NT2/D1 (cell line): ENCODE measurements around the gene PKP3.

Experiments used
- DNase-seq: peaks from one replicate; pipeline ENCODE4 v3.0.0-alpha.2; 2011; ENCODE audit warnings: low read depth, low spot score
- H3K27me3 ChIP-seq: 2 replicates; pipeline ENCODE4 v1.6.0; 2011; ENCODE audit warnings: mild to moderate bottlenecking; ENCODE audit not compliant: insufficient read length, insufficient read depth
- H3K36me3 ChIP-seq: 2 replicates; pipeline ENCODE4 v1.6.1; 2011; ENCODE audit warnings: mild to moderate bottlenecking, low read length, mixed read lengths; ENCODE audit not compliant: insufficient read depth, insufficient read length
- H3K4me1 ChIP-seq: 2 replicates; pipeline ENCODE4 v1.5.1; 2011; ENCODE audit not compliant: insufficient read depth, insufficient read length
- H3K4me3 ChIP-seq: 2 replicates; pipeline ENCODE4 v1.5.1; 2011; ENCODE audit warnings: low read depth; ENCODE audit not compliant: insufficient read length
- H3K9ac ChIP-seq: 2 replicates; pipeline ENCODE4 v1.6.0; 2011; ENCODE audit warnings: low read depth; ENCODE audit not compliant: insufficient read length
- H3K9me3 ChIP-seq: 2 replicates; pipeline ENCODE4 v1.5.1; 2011; ENCODE audit warnings: mild to moderate bottlenecking, low read length; ENCODE audit not compliant: insufficient read depth
- SUZ12 ChIP-seq: IDR thresholded peaks from 2 replicates; pipeline ENCODE4 v1.6.1; 2011; ENCODE audit not compliant: insufficient read length, insufficient read depth; ENCODE audit errors: extremely low read depth
- YY1 ChIP-seq: IDR thresholded peaks from 2 replicates; pipeline ENCODE4 v1.6.1; 2011; ENCODE audit not compliant: insufficient read length, insufficient read depth
- ZNF274 ChIP-seq: IDR thresholded peaks from 2 replicates; pipeline ENCODE4 v1.6.1; 2011; ENCODE audit warnings: mild to moderate bottlenecking, low read depth, low read length

The PKP3 gene

DNA sequence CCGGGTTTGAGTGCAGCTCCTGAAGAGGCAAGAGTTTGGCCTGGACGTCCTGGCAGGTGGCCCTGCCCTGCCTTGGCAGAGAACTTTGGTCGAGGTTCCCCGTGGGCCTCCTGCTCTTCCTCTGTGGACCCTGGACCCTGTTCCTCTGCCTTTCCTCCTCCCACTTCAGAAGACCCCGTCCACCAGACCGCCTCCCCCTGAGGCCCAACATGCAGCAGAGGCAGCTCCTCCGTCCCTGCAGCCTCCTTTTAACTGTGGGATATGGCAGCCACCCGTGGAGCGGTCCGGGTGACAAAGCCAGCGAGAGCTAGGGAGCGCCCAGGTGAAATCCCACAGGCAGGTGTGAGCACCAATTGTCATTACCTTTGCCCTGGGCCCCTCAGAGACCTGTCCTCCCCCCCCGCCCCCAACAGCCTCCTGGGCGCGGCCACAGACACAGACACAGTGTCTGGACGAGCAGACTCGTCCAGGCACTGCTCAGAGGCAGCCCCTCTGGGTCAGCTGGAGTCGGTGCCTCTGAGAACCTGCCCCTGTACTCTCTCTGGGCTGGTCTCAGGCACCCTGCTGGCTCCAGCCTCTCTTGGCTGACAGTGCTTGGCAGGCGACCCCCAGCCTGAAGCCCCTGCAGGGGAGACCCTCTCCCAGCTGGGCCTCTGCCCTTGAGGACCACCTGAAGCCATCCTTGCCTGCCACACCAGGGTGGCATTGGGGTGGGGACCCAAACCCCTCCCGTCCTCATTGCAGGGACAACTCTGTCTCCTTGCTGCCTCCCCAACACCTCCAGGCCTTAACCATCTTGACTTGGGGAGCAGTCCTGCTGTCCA is 52.0 kb downstream of the PKP3 start:
- H3K36me3 ChIP-seq, result no peaks in the 10 kb centered on the region
- DNase-seq, result no peak
- H3K4me1 ChIP-seq, result peaks cover 19% of the 10 kb centered on the region
- no peaks in the 10 kb centered on the region for H3K9me3 ChIP-seq
- TF ChIP-seq ZNF274 (no peak), SUZ12 (no peak), YY1 (no peak)
- H3K27me3 ChIP-seq, result no peaks in the 10 kb centered on the region
- no peak overlapping the region for H3K4me3 ChIP-seq
- peak overlapping the region; percentile 44 for H3K9ac ChIP-seq

DNA sequence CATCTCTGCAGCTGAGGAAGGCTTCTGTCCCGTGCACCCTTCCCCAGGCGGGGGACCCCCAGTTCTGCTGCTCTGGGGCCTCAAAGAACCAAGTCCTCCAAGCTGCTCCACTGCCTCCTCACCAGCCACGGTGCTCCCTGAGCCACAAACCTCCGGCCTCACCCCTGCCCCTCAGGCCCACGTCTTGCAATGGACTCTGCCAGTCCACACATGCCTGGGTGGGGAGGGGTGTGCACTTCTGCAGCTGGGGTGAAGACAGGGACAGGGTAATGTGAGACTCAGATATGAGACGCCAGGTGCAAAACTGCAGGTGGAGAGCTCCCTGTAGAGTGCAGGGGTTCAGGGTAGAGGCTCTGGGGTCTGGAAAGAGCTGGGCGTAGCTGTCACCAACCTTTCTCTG is 52.9 kb downstream of the PKP3 start:
- no peaks in the 10 kb centered on the region for H3K27me3 ChIP-seq
- H3K4me3 ChIP-seq, result no peak overlapping the region
- peaks cover 8% of the 10 kb centered on the region for H3K36me3 ChIP-seq
- peaks cover 27% of the 10 kb centered on the region for H3K4me1 ChIP-seq
- peak overlapping the region; percentile 44 for H3K9ac ChIP-seq
- H3K9me3 ChIP-seq, result no peaks in the 10 kb centered on the region
- TF ChIP-seq YY1 (no peak), SUZ12 (no peak)
- no peak for DNase-seq

DNA sequence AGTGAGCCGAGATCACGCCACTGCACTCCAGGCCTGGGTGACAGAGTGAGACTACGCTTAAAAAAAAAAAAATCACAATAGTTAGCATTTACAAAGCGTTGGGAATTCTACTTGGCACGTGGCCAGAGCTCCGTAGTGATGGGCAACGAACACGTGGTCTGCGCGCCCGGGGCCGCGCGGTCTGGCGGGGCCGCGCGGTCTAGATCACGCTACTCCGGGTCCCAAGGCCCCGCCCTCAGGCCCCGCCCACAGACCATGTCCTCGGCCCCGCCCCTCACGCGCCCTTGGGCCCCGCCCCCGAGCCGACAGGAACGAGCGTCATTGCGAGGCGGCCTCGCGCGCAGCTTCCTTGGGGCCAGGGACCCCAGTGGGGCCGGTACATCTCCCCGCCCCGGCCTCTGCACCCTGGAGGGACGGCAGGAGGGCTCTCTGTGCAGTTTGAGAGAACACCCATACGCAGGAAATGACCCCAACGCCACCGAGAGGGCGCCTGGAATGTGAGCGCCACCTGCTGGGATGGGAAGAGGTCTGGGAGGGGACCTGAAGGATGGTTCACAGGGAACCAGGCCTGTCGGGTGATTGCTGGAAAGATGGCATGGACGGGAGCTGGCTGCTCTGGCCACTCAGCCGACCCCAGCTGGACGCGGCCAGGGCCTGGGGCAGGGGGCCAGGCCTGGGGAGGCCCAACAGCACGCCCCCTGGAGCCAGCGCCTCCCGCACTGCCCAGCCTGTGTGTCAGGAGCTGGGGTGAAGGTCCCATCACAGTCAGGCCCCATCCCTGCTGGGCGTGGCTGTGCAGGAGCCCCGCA is 54.1 kb downstream of the PKP3 start:
- Histone ChIP-seq H3K4me3 (peak overlapping the region; percentile 70), H3K27me3 (no peaks in the 10 kb centered on the region), H3K9ac (peak overlapping the region; percentile 98), H3K9me3 (no peaks in the 10 kb centered on the region), H3K36me3 (peaks cover 20% of the 10 kb centered on the region), H3K4me1 (peaks cover 29% of the 10 kb centered on the region)
- peak; percentile 90 for DNase-seq
- TF ChIP-seq YY1 (no peak), SUZ12 (no peak), ZNF274 (no peak)

DNA sequence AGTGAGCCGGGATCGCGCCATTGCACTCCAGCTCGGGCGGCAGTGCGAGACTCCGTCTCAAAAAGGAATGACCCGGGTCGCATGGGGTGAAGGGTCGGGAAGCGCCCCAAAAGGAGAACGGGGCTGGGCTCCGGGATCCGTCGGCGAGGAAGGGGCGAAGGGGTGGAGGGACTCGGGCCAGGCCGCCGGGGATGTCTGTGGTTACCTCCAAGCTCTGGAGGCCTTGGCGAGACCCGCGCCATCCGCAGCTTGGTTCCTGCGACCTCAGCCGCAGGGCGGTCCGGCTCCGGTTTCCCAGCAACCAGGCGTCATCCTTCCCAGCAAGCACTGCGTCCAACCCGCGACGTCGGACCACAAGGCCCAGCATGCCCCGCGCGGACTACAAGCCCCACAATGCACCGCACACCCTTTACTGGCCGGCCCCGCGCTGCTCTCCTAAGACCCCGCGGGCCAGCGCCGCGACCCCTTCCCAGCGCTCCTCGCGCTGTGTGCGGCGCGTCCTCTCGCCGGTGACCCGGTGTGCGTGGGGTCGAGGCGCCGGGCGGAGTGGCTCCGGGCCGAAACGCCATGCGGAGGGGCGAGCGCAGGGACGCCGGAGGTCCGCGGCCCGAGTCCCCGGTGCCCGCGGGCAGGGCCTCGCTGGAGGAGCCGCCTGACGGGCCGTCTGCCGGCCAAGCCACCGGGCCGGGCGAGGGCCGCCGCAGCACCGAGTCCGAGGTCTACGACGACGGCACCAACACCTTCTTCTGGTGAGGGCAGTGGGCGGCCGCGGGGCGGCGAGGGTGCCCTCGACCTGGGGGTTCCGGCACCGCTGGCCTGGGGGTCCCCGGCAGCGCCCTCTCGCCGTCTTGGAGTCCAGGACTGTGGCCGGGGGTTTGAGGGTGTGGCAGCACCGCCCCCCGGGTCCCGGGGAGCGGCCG is 56.1 kb downstream of the PKP3 start, which contains the start of gene PTDSS2:
PTDSS2 (plus strand) TSS at position 391 of the 920 bp plus-strand sequence; CDS start at position 568, 177 bp downstream.
- H3K4me3 ChIP-seq, result peak within 1 kb of the TSS; percentile 98
- TF ChIP-seq SUZ12 (no peak), YY1 (no peak), ZNF274 (no peak)
- peaks cover 40% of the 10 kb centered on the region for H3K36me3 ChIP-seq
- no peaks in the 10 kb centered on the region for H3K27me3 ChIP-seq
- H3K9ac ChIP-seq, result peak within 1 kb of the TSS; percentile 98
- peak; percentile 98 for DNase-seq
- H3K9me3 ChIP-seq, result no peaks in the 10 kb centered on the region
- peaks cover 38% of the 10 kb centered on the region for H3K4me1 ChIP-seq

DNA sequence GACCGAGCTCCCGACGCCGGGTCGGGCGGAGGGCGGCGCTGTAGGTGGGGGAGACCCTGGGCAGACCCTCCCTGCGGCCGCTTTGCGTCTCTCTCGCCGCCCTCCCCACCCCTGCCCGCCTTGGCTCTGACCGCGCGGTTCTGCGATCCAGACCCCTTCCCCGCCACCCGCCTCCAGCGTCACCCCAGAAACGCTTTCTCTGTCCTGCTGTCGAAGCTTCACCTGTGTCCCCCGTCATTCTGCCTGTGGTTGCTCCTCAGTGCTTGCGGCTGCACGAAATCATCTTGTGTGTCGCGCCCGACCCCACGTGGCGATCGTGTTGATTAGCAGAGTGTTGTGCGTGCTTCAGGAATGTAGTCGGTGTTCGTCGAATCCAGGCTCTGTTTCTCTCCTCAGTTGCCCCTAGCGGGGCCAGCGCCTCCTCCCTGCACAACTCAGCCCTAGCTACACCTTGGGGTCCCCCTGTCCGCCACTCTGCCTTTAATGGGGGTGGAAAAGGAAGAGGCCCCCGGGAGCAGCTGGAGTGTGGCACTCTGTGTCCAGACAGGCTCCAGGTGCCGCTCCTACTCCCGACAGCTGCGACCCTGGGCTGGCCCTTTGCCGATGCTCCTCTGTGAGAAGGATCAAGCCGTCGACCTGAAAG is 56.9 kb downstream of the PKP3 start:
- DNase-seq, result peak; percentile 39
- Histone ChIP-seq H3K4me3 (peak overlapping the region; percentile 98), H3K36me3 (peaks cover 47% of the 10 kb centered on the region), H3K27me3 (no peaks in the 10 kb centered on the region), H3K4me1 (peaks cover 40% of the 10 kb centered on the region), H3K9ac (peak overlapping the region; percentile 98), H3K9me3 (no peaks in the 10 kb centered on the region)
- TF ChIP-seq SUZ12 (no peak), ZNF274 (no peak), YY1 (no peak)

DNA sequence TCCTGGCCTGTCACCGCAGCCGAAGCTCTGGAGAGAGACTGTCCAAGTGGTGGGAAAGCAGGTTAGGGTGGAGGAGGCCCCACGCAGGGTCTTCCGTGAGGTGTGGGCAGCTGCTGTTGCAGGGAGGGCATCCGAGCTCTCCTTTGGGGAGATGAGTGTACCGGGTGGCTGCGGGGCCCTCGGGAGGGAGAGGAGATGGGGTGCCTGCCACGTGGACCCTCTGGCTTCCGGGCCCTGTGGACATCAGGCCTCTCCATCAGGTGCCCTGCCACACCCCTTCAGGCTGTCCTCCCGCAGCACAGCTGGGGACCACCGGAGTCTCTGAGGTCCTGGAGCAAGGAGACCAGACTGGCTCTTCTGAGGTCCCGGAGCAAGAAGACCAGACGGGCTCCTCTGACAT is 57.7 kb downstream of the PKP3 start:
- peaks cover 38% of the 10 kb centered on the region for H3K4me1 ChIP-seq
- TF ChIP-seq ZNF274 (no peak), SUZ12 (no peak), YY1 (no peak)
- H3K27me3 ChIP-seq, result no peaks in the 10 kb centered on the region
- peak overlapping the region; percentile 98 for H3K9ac ChIP-seq
- H3K9me3 ChIP-seq, result no peaks in the 10 kb centered on the region
- H3K4me3 ChIP-seq, result peak overlapping the region; percentile 98
- no peak for DNase-seq
- peaks cover 55% of the 10 kb centered on the region for H3K36me3 ChIP-seq
